ENCODE results near the gene HS6ST2.

GRCh38 chrX:132818638-132819037, 139.8 kb downstream of the HS6ST2 start:
- TF ChIP-seq FOXP2 (optimal IDR thresholded peaks at IDR 0.05; ENCODE audit: control extremely low read depth, extremely low read length, insufficient read depth) (no peak), EZH2 (IDR thresholded peaks at IDR 0.05) (no peak)

Data from SK-N-MC (cell line).